Inflammatory macrophage (primary cell): Measurements from ENCODE around the gene SLC10A2.
A peak's percentile ranks its signal among the peaks of the same experiment; 100 is the strongest.

Source experiments
- DNase-seq, 2 donors: peaks; one replicate each; pipeline ENCODE4 v3.0.0-alpha.2; 2020 to 2022

SLC10A2 gene

GRCh38 chr13:103046676-103047075 lies 19.5 kb downstream of the SLC10A2 start:
- no peak for DNase-seq

- no peak for DNase-seq
Observed at GRCh38 chr13:103044056-103044455, 22.2 kb downstream of the SLC10A2 start.

- DNase-seq = no peak
Observed at GRCh38 chr13:103040006-103040405, 26.2 kb downstream of the SLC10A2 start.

GRCh38 chr13:103039183-103039582 lies 27.0 kb downstream of the SLC10A2 start:
- DNase-seq = no peak

- no peak for DNase-seq
Observed at GRCh38 chr13:103036268-103036667, 29.9 kb downstream of the SLC10A2 start.

GRCh38 chr13:103033999-103034398 lies 32.2 kb downstream of the SLC10A2 start:
- DNase-seq = no peak

- no peak for DNase-seq
Observed at GRCh38 chr13:103031332-103031873, 34.8 kb downstream of the SLC10A2 start.

GRCh38 chr13:103030776-103031175 lies 35.4 kb downstream of the SLC10A2 start:
- DNase-seq = no peak

- DNase-seq = no peak
Observed at GRCh38 chr13:103029798-103030197, 36.4 kb downstream of the SLC10A2 start.

GRCh38 chr13:103022336-103022735 lies 43.9 kb downstream of the SLC10A2 start:
- DNase-seq = no peak

GRCh38 chr13:103018556-103018955 lies 47.7 kb downstream of the SLC10A2 start:
- no peak for DNase-seq

GRCh38 chr13:103012646-103013045 lies 53.6 kb downstream of the SLC10A2 start:
- DNase-seq = no peak

- DNase-seq = no peak
Observed at GRCh38 chr13:103009051-103009840, 57.0 kb downstream of the SLC10A2 start.

GRCh38 chr13:103007427-103007762 lies 58.8 kb downstream of the SLC10A2 start:
- no peak for DNase-seq

GRCh38 chr13:103006641-103007426 lies 59.4 kb downstream of the SLC10A2 start:
- peak in 1 of 2 donors; percentile 4 for DNase-seq

GRCh38 chr13:103004661-103005345 lies 61.4 kb downstream of the SLC10A2 start:
- DNase-seq = no peak

GRCh38 chr13:103003631-103004030 lies 62.6 kb downstream of the SLC10A2 start:
- DNase-seq = no peak

- DNase-seq = no peak
Observed at GRCh38 chr13:103002279-103002678, 63.9 kb downstream of the SLC10A2 start.

GRCh38 chr13:103000157-103000556 lies 66.1 kb downstream of the SLC10A2 start:
- no peak for DNase-seq

GRCh38 chr13:102999499-102999898 lies 66.7 kb downstream of the SLC10A2 start:
- DNase-seq = no peak
